Panc1 (cell line): Measurements from ENCODE around the gene FAAP20. TPM values are rescaled to one million over a fixed set of nuclear protein-coding genes. Genes with fewer than 3 reads are reported as not detected.

Experiments
- ATAC-seq: fragments of 200-7000 bp; cut with Tn5 transposase; 2 replicates; pipeline ENCODE4 v1.9.1; 2020; ENCODE audit warnings: mild to moderate bottlenecking, moderate library complexity
- BruUV-seq: library from RNA; stranded (reverse); fragments of 400-500 nt; replicated peaks from 2 replicates; lab custom pipeline; 2021; lab: Mats Ljungman, UMichigan
- CTCF ChIA-PET: fragments of 300-600 bp; sonication (Branson Sonifier 250); formaldehyde crosslinking; loops from one replicate; lab custom pipeline; 2022; ENCODE audit warnings: antibody characterized with exemption; lab: Charles Lee
- POLR2A ChIA-PET: fragments of 300-600 bp; sonication (Branson Sonifier 250); formaldehyde crosslinking; loops from one replicate; lab custom pipeline; 2022; ENCODE audit warnings: antibody characterized with exemption; lab: Charles Lee
- DNase-seq: peaks from one replicate; pipeline ENCODE4 v3.0.0-alpha.2; 2010; ENCODE audit warnings: low read depth, low spot score
- H3K27ac ChIP-seq: 2 replicates; pipeline ENCODE4 v1.5.1; 2011; ENCODE audit warnings: mild to moderate bottlenecking, low read length, inconsistent platforms
- H3K27me3 ChIP-seq: fragments of 200-500 bp; sonication (Bioruptor generic); 2 replicates; pipeline ENCODE4 v1.6.0; 2014; ENCODE audit warnings: low read length, inconsistent platforms; ENCODE audit not compliant: control insufficient read depth, insufficient read depth
- H3K36me3 ChIP-seq: fragments of 200-500 bp; sonication (Bioruptor generic); 2 replicates; pipeline ENCODE4 v1.5.1; 2014; ENCODE audit warnings: inconsistent platforms, mild to moderate bottlenecking, low read length, moderate library complexity; ENCODE audit not compliant: control insufficient read depth, insufficient read depth
- H3K4me1 ChIP-seq: 2 replicates; pipeline ENCODE4 v1.5.1; 2011; ENCODE audit warnings: inconsistent platforms, mild to moderate bottlenecking, low read length, moderate library complexity; ENCODE audit not compliant: control insufficient read depth, insufficient read depth
- H3K4me3 ChIP-seq, 2 experiments: 2 replicates each; pipeline ENCODE4 v1.5.1; 2011 to 2012; ENCODE audit warnings: low read depth in 2 of 2, low read length in 2 of 2, mild to moderate bottlenecking in 2 of 2, inconsistent platforms in 1 of 2, moderate library complexity in 1 of 2
- H3K9me3 ChIP-seq: fragments of 200-500 bp; sonication (Bioruptor generic); 2 replicates; pipeline ENCODE4 v1.5.1; 2014; ENCODE audit warnings: low read depth, mild to moderate bottlenecking, inconsistent platforms, low read length, moderate library complexity; ENCODE audit not compliant: control insufficient read depth, insufficient read depth
- POLR2AphosphoS5 ChIP-seq: IDR thresholded peaks from 2 replicates; pipeline ENCODE4 v1.6.1; 2012; ENCODE audit warnings: mild to moderate bottlenecking, low read depth, low read length, moderate library complexity
- SIN3A ChIP-seq: IDR thresholded peaks from 2 replicates; pipeline ENCODE4 v1.6.1; 2012; ENCODE audit warnings: low read depth, mild to moderate bottlenecking, low read length, moderate library complexity, borderline replicate concordance; ENCODE audit not compliant: insufficient read depth
- TCF7L2 ChIP-seq: IDR thresholded peaks from 2 replicates; pipeline ENCODE4 v1.6.1; 2011; ENCODE audit warnings: mild to moderate bottlenecking, low read depth, low read length, inconsistent platforms
- in situ Hi-C: cut with HindIII; loops from 2 replicates; pipeline ENCODE4 v1.10.0; 2016; ENCODE audit warnings: low sequenced_read_pairs, low pct_unique_long_range_greater_than_20kb
- intact Hi-C: fragments of 100-400 bp; cut with micrococcal nuclease; formaldehyde crosslinking; loops from one replicate; pipeline ENCODE4 v1.10.0; 2022; ENCODE audit not compliant: unreplicated experiment
- total RNA-seq: library from RNA; stranded (reverse); gene quantifications from one replicate; pipeline ENCODE4 v1.2.1, GENCODE V29; 2021; ENCODE audit not compliant: unreplicated experiment
- TF ChIP-seq, protein P1 (sequence below), 2 experiments: IDR thresholded peaks; 2 replicates each; pipeline ENCODE4 v1.6.1; 2011 to 2012; ENCODE audit warnings: low read depth in 2 of 2, control low read depth in 1 of 2, low read length in 1 of 2, mild to moderate bottlenecking in 1 of 2, moderate library complexity in 1 of 2; ENCODE audit not compliant: insufficient read depth in 1 of 2
- TF ChIP-seq, protein P2 (sequence below): fragments of 450-650 bp; IDR thresholded peaks from 2 replicates; pipeline ENCODE4 v1.5.1; 2017; ENCODE audit warnings: mild to moderate bottlenecking

Gene FAAP20
- total RNA-seq, 1 experiment from 2014 or later, result 177 TPM

GRCh38 chr1:2195785-2196184, 1.2 kb upstream of the FAAP20 start:
- ChIA-PET CTCF (interaction anchor here (0.5 to 3.2 kb wide), 2 partner anchors 186 to 236 kb away, joined by 4 to 38 read pairs; no protein-coding TSS in a partner anchor), POLR2A (interaction anchor here (0.6 kb wide), 1 partner anchor 181 kb away, joined by 8 read pairs; no protein-coding TSS in a partner anchor)
- Histone ChIP-seq H3K4me1 (peaks cover 37% of the 10 kb centered on the region), H3K4me3 (no peak overlapping the region), H3K36me3 (no peaks in the 10 kb centered on the region; the same call in 1 of the 2 replicates), H3K27ac (peak overlapping the region; percentile 91; the same call in 1 of the 2 replicates), H3K27me3 (no peaks in the 10 kb centered on the region), H3K9me3 (no peaks in the 10 kb centered on the region)
- no peak for TF ChIP-seq SIN3A
- TF ChIP-seq TCF7L2, result no peak
- no peak for TF ChIP-seq POLR2AphosphoS5
- TF ChIP-seq, protein P1, sequence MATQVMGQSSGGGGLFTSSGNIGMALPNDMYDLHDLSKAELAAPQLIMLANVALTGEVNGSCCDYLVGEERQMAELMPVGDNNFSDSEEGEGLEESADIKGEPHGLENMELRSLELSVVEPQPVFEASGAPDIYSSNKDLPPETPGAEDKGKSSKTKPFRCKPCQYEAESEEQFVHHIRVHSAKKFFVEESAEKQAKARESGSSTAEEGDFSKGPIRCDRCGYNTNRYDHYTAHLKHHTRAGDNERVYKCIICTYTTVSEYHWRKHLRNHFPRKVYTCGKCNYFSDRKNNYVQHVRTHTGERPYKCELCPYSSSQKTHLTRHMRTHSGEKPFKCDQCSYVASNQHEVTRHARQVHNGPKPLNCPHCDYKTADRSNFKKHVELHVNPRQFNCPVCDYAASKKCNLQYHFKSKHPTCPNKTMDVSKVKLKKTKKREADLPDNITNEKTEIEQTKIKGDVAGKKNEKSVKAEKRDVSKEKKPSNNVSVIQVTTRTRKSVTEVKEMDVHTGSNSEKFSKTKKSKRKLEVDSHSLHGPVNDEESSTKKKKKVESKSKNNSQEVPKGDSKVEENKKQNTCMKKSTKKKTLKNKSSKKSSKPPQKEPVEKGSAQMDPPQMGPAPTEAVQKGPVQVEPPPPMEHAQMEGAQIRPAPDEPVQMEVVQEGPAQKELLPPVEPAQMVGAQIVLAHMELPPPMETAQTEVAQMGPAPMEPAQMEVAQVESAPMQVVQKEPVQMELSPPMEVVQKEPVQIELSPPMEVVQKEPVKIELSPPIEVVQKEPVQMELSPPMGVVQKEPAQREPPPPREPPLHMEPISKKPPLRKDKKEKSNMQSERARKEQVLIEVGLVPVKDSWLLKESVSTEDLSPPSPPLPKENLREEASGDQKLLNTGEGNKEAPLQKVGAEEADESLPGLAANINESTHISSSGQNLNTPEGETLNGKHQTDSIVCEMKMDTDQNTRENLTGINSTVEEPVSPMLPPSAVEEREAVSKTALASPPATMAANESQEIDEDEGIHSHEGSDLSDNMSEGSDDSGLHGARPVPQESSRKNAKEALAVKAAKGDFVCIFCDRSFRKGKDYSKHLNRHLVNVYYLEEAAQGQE (IDR thresholded peaks at IDR 0.05; ENCODE audit: insufficient read depth in 1 of 2, low read depth in 2 of 2, low read length in 1 of 2), result no peak
- TF ChIP-seq, protein P2, sequence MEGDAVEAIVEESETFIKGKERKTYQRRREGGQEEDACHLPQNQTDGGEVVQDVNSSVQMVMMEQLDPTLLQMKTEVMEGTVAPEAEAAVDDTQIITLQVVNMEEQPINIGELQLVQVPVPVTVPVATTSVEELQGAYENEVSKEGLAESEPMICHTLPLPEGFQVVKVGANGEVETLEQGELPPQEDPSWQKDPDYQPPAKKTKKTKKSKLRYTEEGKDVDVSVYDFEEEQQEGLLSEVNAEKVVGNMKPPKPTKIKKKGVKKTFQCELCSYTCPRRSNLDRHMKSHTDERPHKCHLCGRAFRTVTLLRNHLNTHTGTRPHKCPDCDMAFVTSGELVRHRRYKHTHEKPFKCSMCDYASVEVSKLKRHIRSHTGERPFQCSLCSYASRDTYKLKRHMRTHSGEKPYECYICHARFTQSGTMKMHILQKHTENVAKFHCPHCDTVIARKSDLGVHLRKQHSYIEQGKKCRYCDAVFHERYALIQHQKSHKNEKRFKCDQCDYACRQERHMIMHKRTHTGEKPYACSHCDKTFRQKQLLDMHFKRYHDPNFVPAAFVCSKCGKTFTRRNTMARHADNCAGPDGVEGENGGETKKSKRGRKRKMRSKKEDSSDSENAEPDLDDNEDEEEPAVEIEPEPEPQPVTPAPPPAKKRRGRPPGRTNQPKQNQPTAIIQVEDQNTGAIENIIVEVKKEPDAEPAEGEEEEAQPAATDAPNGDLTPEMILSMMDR, result no peak
- ATAC-seq (no peak), DNase-seq (no peak)
- no TSS peak for BruUV-seq
- intact Hi-C loops, result loop anchor here (2.0 to 10.0 kb wide), 2 partner anchors 119 to 185 kb away; no protein-coding TSS in a partner anchor
- in situ Hi-C loops, result loop anchor here (10.0 kb wide), 1 partner anchor 199 kb away; the partner anchor contains the start of genes MORN1 and RER1

GRCh38 chr1:2194898-2195673, 514 bp upstream of the FAAP20 start:
- DNase-seq, result no peak
- ATAC-seq, result peak; percentile 84
- Histone ChIP-seq H3K4me3 (peak overlapping the region; percentile 63), H3K27ac (peak overlapping the region; percentile 91), H3K36me3 (no peaks in the 10 kb centered on the region; the same call in 1 of the 2 replicates), H3K4me1 (peaks cover 44% of the 10 kb centered on the region), H3K27me3 (no peaks in the 10 kb centered on the region), H3K9me3 (no peaks in the 10 kb centered on the region)
- no peak for TF ChIP-seq TCF7L2
- TF ChIP-seq POLR2AphosphoS5, result peak; percentile 25; the same call in 1 of the 2 replicates
- TF ChIP-seq SIN3A, result peak; percentile 22; the same call in 1 of the 2 replicates
- TF ChIP-seq, protein P1 (IDR thresholded peaks at IDR 0.05; ENCODE audit: insufficient read depth in 1 of 2, low read depth in 2 of 2, low read length in 1 of 2), result 0 out of 4 replicates have a peak, but pooled peaks of 1 of the 2 experiments have one; percentile 40
- TF ChIP-seq, protein P2, result peak; percentile 97
- no TSS peak for BruUV-seq
- ChIA-PET POLR2A (interaction anchor here (0.6 kb wide), 4 partner anchors 15 to 362 kb away, joined by 3 to 8 read pairs (median 4); no protein-coding TSS in a partner anchor), CTCF (interaction anchor here (0.5 to 3.2 kb wide), 11 partner anchors 30 to 236 kb away, joined by 3 to 38 read pairs (median 4); partner anchors contain the start of genes MORN1 and RER1)
- in situ Hi-C loops, result loop anchor here (10.0 kb wide), 1 partner anchor 200 kb away; the partner anchor contains the start of genes MORN1 and RER1
- intact Hi-C loops, result loop anchor here (2.0 to 10.0 kb wide), 2 partner anchors 120 to 186 kb away; no protein-coding TSS in a partner anchor
